Uterus (tissue), 4 donors: ENCODE results near the gene C1orf141. TPM values are rescaled to one million over a fixed set of nuclear protein-coding genes. Genes with fewer than 3 reads are reported as not detected.

Experiments
- DNase-seq, 2 donors: peaks; one replicate each; pipeline ENCODE4 v3.0.0-alpha.2; 2019 to 2020
- H3K27ac ChIP-seq, 2 donors: fragments of 200-600 bp; sonication (generic); 1 replicate in 1 of 2; 2 replicates in 1 of 2; pipeline ENCODE4 v1.5.1; 2016 to 2018
- H3K27me3 ChIP-seq, 2 donors: fragments of 200-600 bp; sonication (generic); one replicate each; pipeline ENCODE4 v1.5.1; 2018 to 2019; ENCODE audit warnings: control low read depth in 1 of 2
- H3K36me3 ChIP-seq, 2 donors: fragments of 200-600 bp; sonication (generic); one replicate each; pipeline ENCODE4 v1.5.1; 2019; ENCODE audit warnings: control low read depth in 1 of 2
- H3K4me1 ChIP-seq, 2 donors: fragments of 200-600 bp; sonication (generic); one replicate each; pipeline ENCODE4 v1.5.1; 2018 to 2019; ENCODE audit warnings: control low read depth in 1 of 2
- H3K4me3 ChIP-seq, 2 donors: fragments of 200-600 bp; sonication (generic); 1 replicate in 1 of 2; 2 replicates in 1 of 2; pipeline ENCODE4 v1.5.1; 2018 to 2019; ENCODE audit warnings: mild to moderate bottlenecking in 1 of 2
- H3K9me3 ChIP-seq, 2 donors: fragments of 200-600 bp; sonication (generic); one replicate each; pipeline ENCODE4 v1.5.1; 2019; ENCODE audit warnings: control low read depth in 1 of 2
- POLR2A ChIP-seq, 2 donors: fragments of 450-650 bp; IDR thresholded peaks; one replicate each; pipeline ENCODE4 v1.6.1; 2016; ENCODE audit warnings: antibody characterized with exemption in 2 of 2, mild to moderate bottlenecking in 1 of 2, moderate library complexity in 1 of 2
- intact Hi-C: fragments of 100-400 bp; cut with DNase I; formaldehyde crosslinking; loops from one replicate; pipeline ENCODE4 v1.15.1; 2023; ENCODE audit warnings: low total_unique reads
- total RNA-seq, 4 donors: library from RNA; depleted of rRNA in 3 of 4; stranded (reverse); fragments of >200 nt in 3 of 4; gene quantifications; one replicate each; pipeline versions ENCODE4 v1.1.0 to v1.2.4, GENCODE V29; 2014 to 2023
- TF ChIP-seq, protein P1 (sequence below), 4 experiments: fragments of 200-600 bp in 2 of 4; fragments of 450-650 bp in 2 of 4; sonication (generic) in 2 of 4; IDR thresholded peaks; one replicate each; pipeline ENCODE4 v1.5.1; 2016 to 2019; ENCODE audit warnings: antibody characterized with exemption in 4 of 4, mild to moderate bottlenecking in 2 of 4, moderate library complexity in 1 of 4
- donor health status: DM: yes; HTN: yes; CAD: no.

Gene C1orf141
- total RNA-seq, 4 donors from 2014 or later = not detected

DNA sequence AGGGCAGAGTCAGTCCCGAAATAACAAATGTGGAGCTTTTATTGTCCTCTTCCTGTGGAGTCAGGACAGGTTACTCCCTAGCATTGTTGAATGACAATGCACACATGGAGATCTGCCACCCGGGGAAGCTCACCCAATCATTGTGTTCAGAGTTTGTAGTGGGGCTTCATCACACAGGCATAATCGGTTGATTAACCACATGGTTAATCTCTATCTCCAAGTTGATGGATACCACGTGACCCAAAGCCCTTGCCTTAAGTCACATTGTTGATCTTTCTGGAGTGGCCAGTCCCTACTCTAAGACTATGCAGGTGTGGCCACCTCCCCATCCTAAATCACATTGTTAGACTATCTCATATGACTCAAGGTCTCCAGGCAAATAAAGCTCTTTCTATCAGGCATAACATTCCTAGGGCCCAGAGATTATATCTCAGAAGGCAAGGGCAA, 2.6 kb upstream of the C1orf141 start:
- intact Hi-C loops = no loop called here
- H3K27me3 ChIP-seq = no peaks in the 10 kb centered on the region
- no peak for TF ChIP-seq POLR2A (IDR thresholded peaks at IDR 0.05)
- TF ChIP-seq, protein P1, sequence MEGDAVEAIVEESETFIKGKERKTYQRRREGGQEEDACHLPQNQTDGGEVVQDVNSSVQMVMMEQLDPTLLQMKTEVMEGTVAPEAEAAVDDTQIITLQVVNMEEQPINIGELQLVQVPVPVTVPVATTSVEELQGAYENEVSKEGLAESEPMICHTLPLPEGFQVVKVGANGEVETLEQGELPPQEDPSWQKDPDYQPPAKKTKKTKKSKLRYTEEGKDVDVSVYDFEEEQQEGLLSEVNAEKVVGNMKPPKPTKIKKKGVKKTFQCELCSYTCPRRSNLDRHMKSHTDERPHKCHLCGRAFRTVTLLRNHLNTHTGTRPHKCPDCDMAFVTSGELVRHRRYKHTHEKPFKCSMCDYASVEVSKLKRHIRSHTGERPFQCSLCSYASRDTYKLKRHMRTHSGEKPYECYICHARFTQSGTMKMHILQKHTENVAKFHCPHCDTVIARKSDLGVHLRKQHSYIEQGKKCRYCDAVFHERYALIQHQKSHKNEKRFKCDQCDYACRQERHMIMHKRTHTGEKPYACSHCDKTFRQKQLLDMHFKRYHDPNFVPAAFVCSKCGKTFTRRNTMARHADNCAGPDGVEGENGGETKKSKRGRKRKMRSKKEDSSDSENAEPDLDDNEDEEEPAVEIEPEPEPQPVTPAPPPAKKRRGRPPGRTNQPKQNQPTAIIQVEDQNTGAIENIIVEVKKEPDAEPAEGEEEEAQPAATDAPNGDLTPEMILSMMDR (IDR thresholded peaks at IDR 0.05) = no peak
- H3K36me3 ChIP-seq = no peaks in the 10 kb centered on the region
- H3K4me3 ChIP-seq = no peak overlapping the region
- no peak for DNase-seq
- H3K4me1 ChIP-seq = no peaks in the 10 kb centered on the region
- H3K9me3 ChIP-seq = no peaks in the 10 kb centered on the region
- H3K27ac ChIP-seq = no peak overlapping the region

DNA sequence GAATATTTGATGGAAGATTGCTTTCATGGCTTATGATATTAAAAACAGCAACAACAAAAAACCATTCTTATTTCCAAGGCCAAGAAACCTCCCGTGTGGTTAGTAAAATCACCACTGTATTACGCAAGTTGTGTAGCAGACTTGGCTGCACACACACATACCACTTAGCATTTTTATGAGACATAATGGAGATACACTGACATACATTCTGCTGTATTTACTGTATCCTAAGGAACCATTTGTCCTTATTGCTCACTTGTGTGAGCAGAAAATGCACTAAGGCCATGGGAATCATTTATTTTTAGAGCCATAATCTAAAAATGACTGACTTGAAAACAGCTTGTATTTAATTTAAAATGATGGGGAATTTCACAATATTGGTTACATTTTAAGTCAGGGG, 584 bp upstream of the C1orf141 start:
- H3K4me1 ChIP-seq = no peaks in the 10 kb centered on the region
- H3K36me3 ChIP-seq = no peaks in the 10 kb centered on the region
- TF ChIP-seq POLR2A (IDR thresholded peaks at IDR 0.05) = no peak
- TF ChIP-seq, protein P1 (IDR thresholded peaks at IDR 0.05) = no peak
- DNase-seq = no peak
- no peaks in the 10 kb centered on the region for H3K27me3 ChIP-seq
- no peak overlapping the region for H3K27ac ChIP-seq
- H3K9me3 ChIP-seq = no peaks in the 10 kb centered on the region
- no peak overlapping the region for H3K4me3 ChIP-seq
- intact Hi-C loops = no loop called here

DNA sequence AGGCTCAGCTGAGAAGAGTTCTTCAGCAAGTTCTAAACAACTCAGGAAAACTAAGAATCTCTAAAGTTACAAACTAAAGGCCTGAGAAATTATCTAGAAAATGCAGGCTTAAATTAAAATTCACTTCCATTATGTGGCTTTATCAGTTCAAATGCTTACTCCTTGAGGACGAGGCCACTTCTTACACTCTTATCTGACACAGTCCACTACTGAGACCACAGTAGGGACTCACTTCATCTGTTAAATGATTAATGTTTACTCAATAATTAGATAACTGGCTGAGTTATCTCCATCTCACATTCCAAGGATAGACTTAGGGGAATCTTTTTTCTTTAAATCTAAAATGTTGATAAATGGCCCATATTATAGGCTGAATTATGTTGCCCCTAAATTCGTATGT, 1.6 kb downstream of the C1orf141 start:
- no peaks in the 10 kb centered on the region for H3K27me3 ChIP-seq
- H3K4me1 ChIP-seq = no peaks in the 10 kb centered on the region
- no peak overlapping the region for H3K27ac ChIP-seq
- no peaks in the 10 kb centered on the region for H3K9me3 ChIP-seq
- no peak for DNase-seq
- no peak overlapping the region for H3K4me3 ChIP-seq
- intact Hi-C loops = no loop called here
- TF ChIP-seq, protein P1 (IDR thresholded peaks at IDR 0.05) = no peak
- TF ChIP-seq POLR2A (IDR thresholded peaks at IDR 0.05) = no peak
- H3K36me3 ChIP-seq = no peaks in the 10 kb centered on the region

DNA sequence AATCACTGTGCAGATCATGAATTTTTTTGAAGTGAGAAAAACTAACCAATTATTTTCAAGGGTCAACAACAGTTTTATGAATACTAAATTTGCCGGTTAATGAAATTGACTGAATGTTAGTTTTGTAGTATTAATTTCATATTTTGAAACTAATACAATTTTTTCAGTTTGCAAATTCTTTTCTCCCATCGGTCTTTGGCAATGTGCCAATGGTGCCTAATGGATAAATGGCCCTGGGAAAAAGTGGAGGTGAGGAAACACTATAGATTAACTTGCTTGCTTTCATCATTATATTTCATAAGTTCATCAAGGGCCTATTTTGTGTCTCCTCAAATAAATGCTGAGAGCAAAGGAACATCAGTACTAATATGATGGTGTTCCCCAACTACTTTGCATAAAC, 4.1 kb downstream of the C1orf141 start:
- no peaks in the 10 kb centered on the region for H3K36me3 ChIP-seq
- no peaks in the 10 kb centered on the region for H3K4me1 ChIP-seq
- H3K9me3 ChIP-seq = no peaks in the 10 kb centered on the region
- H3K4me3 ChIP-seq = no peak overlapping the region
- no peaks in the 10 kb centered on the region for H3K27me3 ChIP-seq
- no peak overlapping the region for H3K27ac ChIP-seq
- no peak for DNase-seq
- intact Hi-C loops = no loop called here
- TF ChIP-seq POLR2A (IDR thresholded peaks at IDR 0.05) = no peak
- TF ChIP-seq, protein P1 (IDR thresholded peaks at IDR 0.05) = no peak

DNA sequence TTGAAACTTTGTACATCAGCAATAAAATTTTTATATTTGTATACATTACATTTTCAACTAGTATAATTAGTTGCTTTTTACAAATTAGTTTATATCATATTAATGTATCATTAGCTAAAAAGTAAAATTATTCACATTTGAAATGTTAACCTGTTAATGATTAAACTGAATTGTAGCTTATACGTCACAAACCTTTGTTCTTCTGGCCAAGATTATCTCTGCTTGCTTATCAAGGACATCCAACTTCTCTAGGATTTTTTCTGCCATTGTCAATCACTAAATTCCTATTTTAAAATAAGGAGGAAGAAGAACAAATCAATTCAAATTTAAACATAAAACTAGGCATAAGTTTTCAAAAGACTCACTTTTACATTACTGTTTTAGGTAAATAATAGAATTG, 7.8 kb downstream of the C1orf141 start:
- Histone ChIP-seq H3K27me3 (no peaks in the 10 kb centered on the region), H3K4me3 (no peak overlapping the region), H3K9me3 (no peaks in the 10 kb centered on the region), H3K4me1 (no peaks in the 10 kb centered on the region), H3K36me3 (no peaks in the 10 kb centered on the region), H3K27ac (no peak overlapping the region)
- intact Hi-C loops = no loop called here
- no peak for DNase-seq
- TF ChIP-seq, protein P1 (IDR thresholded peaks at IDR 0.05) = no peak
- no peak for TF ChIP-seq POLR2A (IDR thresholded peaks at IDR 0.05)
